Measurements from ENCODE around the gene UBE2QL1. TPM values are rescaled to one million over a fixed set of nuclear protein-coding genes. Genes with fewer than 3 reads are reported as not detected.

Gene UBE2QL1
- total and polyA plus RNA-seq, 8 donors = 0.13 to 2.4 (median 0.63) TPM

GRCh38 chr5:6432206-6432605, 16.5 kb upstream of the UBE2QL1 start:
- Histone ChIP-seq H3K27me3 (peaks cover 0 to 18% (median 2%) of the 10 kb centered on the region in 4 donors), H3K36me3 (no peaks in the 10 kb centered on the region), H3K9me3 (no peaks in the 10 kb centered on the region), H3K27ac (no peak overlapping the region), H3K4me3 (no peak overlapping the region), H3K4me1 (no peaks in the 10 kb centered on the region)
- intact Hi-C loops (cut with DNase I) = no loop called here
- ATAC-seq (no peak), DNase-seq (no peak), FAIRE-seq (no peak)
- whole genome bisulfite sequencing, 2 donors = 52 to 67% methylated on average over 9 of the region's 9 CpGs
- TF ChIP-seq CTCF (IDR thresholded peaks at IDR 0.05) = no peak

GRCh38 chr5:6434731-6435130, 13.9 kb upstream of the UBE2QL1 start:
- intact Hi-C loops (cut with DNase I) = no loop called here
- ATAC-seq (no peak), FAIRE-seq (no peak), DNase-seq (no peak)
- H3K4me3 ChIP-seq = no peak overlapping the region
- H3K36me3 ChIP-seq = no peaks in the 10 kb centered on the region
- H3K4me1 ChIP-seq = no peaks in the 10 kb centered on the region
- no peak overlapping the region for H3K27ac ChIP-seq
- no peak for TF ChIP-seq CTCF (IDR thresholded peaks at IDR 0.05)
- no peaks in the 10 kb centered on the region for H3K9me3 ChIP-seq
- H3K27me3 ChIP-seq = peaks cover 0 to 18% (median 2%) of the 10 kb centered on the region in 4 donors
- WGBS, 2 donors = 47 to 49% methylated on average over 14 of the region's 14 CpGs

DNA sequence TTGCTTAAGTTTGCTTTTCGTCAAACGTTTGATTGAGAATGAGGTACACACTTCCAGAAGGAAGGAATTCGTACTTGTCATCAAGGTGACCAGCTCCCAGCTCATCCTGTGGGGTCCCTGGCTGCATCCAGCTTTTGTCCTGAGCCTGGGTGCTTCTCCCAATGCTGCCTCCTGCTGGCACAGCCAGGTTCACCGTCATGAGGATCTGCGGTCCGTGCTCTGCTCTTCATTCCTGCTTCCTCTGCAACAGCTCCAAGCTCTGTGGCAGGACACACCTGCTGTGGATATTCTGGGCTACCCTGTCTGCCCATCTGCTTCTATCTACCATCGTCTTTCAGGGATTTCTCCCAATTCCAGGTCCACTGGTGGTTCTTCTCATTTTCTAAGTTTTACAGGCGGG, 13.3 kb upstream of the UBE2QL1 start:
- ATAC-seq (no peak), FAIRE-seq (no peak), DNase-seq (no peak)
- H3K4me1 ChIP-seq = no peaks in the 10 kb centered on the region
- no peak for TF ChIP-seq CTCF (IDR thresholded peaks at IDR 0.05)
- H3K36me3 ChIP-seq = no peaks in the 10 kb centered on the region
- intact Hi-C loops (cut with DNase I) = no loop called here
- no peak overlapping the region for H3K4me3 ChIP-seq
- 16 to 18% methylated on average over 8 of the region's 8 CpGs for WGBS, 2 donors
- H3K9me3 ChIP-seq = no peaks in the 10 kb centered on the region
- H3K27me3 ChIP-seq = peaks cover 0 to 18% (median 2%) of the 10 kb centered on the region in 4 donors
- no peak overlapping the region for H3K27ac ChIP-seq

GRCh38 chr5:6436715-6437331, 11.8 kb upstream of the UBE2QL1 start:
- H3K9me3 ChIP-seq = no peaks in the 10 kb centered on the region
- TF ChIP-seq CTCF (IDR thresholded peaks at IDR 0.05) = no peak
- peaks cover 0 to 18% (median 2%) of the 10 kb centered on the region in 4 donors for H3K27me3 ChIP-seq
- H3K4me3 ChIP-seq = no peak overlapping the region
- no peaks in the 10 kb centered on the region for H3K4me1 ChIP-seq
- no peak overlapping the region for H3K27ac ChIP-seq
- FAIRE-seq (no peak), ATAC-seq (no peak), DNase-seq (no peak)
- WGBS, 2 donors = 43 to 47% methylated on average over 4 of the region's 4 CpGs
- intact Hi-C loops (cut with DNase I) = no loop called here
- no peaks in the 10 kb centered on the region for H3K36me3 ChIP-seq

Measured in pancreas (tissue), 10 donors.